NCI-H1105 (cell line): ENCODE measurements around the gene C2CD5.
A peak's percentile ranks its signal among the peaks of the same experiment; 100 is the strongest.
"Not testable (repeated sequence)": the region's sequence is repeated elsewhere in the genome, so short reads cannot be mapped to it uniquely, and the experiment has no call there.

Experiments used
- DNase-seq: peaks from one replicate; lab custom pipeline; 2025; lab: John Stamatoyannopoulos, UW

Gene C2CD5, protein sequence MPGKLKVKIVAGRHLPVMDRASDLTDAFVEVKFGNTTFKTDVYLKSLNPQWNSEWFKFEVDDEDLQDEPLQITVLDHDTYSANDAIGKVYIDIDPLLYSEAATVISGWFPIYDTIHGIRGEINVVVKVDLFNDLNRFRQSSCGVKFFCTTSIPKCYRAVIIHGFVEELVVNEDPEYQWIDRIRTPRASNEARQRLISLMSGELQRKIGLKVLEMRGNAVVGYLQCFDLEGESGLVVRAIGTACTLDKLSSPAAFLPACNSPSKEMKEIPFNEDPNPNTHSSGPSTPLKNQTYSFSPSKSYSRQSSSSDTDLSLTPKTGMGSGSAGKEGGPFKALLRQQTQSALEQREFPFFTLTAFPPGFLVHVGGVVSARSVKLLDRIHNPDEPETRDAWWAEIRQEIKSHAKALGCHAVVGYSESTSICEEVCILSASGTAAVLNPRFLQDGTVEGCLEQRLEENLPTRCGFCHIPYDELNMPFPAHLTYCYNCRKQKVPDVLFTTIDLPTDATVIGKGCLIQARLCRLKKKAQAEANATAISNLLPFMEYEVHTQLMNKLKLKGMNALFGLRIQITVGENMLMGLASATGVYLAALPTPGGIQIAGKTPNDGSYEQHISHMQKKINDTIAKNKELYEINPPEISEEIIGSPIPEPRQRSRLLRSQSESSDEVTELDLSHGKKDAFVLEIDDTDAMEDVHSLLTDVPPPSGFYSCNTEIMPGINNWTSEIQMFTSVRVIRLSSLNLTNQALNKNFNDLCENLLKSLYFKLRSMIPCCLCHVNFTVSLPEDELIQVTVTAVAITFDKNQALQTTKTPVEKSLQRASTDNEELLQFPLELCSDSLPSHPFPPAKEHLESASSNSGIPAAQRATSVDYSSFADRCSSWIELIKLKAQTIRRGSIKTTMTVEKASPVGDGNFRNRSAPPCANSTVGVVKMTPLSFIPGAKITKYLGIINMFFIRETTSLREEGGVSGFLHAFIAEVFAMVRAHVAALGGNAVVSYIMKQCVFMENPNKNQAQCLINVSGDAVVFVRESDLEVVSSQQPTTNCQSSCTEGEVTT

GRCh38 chr12:22544038-22544979, at the start of gene C2CD5:
TSS of gene C2CD5 (minus strand) at chr12:22544542. CDS start at chr12:22544150, 392 bp downstream.
- DNase-seq: peak; percentile 99

DNA sequence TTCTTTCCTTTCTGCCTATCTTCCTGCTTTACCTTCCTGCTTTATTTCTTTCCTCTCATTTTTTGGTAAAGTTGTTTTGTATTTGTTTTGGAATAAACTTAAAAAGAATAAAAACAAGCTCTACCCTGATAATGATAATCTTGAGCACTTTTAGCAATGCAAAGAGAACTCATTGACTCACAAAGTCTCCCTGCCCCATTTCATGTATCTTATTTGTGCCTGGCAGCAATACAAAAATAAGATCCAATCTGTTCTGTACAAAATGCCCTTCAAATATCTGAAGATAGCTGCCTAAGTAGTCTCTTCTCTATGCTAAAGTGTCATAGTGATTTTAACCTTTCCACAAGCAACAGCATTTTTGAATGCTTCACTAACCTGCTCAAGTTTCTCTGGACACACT, 49.5 kb upstream of the C2CD5 start:
- no peak for DNase-seq

DNA sequence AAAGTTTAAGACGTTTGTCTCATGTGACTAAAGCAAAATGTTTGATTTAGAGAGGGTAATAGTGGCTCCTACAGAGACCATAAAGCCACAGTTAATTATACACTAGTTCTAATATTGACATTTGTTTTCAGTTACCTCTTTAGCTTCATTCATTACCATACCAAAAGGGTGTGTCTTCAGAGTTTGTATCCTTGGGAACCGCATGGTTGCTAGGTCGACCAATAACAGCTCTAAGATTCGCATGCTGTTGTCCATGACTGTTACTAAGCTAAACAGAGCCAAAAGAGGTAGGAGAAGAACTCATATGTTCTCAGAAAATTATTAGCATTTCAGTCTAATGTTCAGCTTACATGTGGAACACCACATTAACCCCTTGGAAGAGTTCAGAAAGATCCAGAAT, 44.5 kb upstream of the C2CD5 start:
- DNase-seq: no peak

- no peak for DNase-seq
Measured at GRCh38 chr12:22578328-22578727, 34.0 kb upstream of the C2CD5 start.

- DNase-seq: no peak
Measured at GRCh38 chr12:22577667-22578066, 33.3 kb upstream of the C2CD5 start.

DNA sequence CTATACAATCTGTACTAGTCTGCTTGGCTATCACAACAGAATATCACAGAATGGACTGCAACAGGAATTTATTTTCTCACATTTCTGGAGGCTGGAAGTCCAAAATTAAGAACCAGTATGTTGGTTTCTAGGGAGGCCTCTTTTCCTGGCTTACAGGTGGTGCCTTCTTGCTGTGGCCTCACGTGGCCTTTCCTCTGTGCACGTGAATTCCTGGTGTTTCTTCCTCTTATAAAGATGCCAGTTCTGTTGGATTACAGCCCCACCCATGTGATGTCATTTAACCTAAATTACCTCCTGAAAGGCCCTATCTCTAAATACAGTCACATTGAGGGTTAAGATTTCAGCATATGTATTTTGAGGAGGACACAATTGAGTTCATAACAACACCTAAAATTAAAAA, 32.1 kb upstream of the C2CD5 start:
- DNase-seq: no peak

- no peak for DNase-seq
Measured at GRCh38 chr12:22576065-22576464, 31.7 kb upstream of the C2CD5 start.

DNA sequence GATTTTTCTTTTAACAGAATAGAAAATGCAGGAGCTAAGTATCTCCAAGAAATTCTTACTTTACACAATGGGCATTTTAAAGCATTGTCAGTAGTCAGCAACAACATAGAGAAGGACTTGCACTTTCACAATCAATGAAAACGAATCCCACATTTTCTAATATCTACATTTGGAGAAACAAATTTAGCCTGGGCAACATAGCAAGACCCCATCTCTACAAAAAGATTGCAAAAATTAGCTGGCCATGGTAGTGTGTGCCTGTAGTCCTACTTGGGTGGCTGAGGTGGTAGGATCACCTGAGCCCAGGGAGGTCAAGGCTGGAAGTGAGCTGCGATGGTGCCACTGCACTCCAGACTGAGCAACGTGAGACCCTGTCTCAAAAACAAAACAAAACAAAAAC, 30.6 kb upstream of the C2CD5 start:
- no peak for DNase-seq

DNA sequence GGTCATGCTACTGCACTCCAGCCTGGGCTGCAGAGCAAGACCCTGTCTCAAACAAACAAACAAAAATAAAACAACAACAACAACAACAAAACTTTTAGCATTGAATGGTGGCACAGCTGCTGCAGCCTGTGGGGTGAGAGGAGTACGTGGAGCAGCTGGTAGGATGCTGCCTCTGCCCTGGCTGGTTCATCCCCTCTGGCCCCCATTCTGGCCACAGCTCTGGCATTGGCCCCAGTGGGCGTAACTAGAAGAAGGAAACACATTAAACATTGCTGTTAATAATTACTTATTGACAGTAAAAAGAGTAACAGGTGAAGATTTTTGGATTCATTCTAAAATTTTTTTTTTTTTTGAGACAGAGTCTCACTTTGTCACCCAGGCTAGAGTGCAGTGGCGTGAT, 28.8 kb upstream of the C2CD5 start:
- no peak for DNase-seq

DNA sequence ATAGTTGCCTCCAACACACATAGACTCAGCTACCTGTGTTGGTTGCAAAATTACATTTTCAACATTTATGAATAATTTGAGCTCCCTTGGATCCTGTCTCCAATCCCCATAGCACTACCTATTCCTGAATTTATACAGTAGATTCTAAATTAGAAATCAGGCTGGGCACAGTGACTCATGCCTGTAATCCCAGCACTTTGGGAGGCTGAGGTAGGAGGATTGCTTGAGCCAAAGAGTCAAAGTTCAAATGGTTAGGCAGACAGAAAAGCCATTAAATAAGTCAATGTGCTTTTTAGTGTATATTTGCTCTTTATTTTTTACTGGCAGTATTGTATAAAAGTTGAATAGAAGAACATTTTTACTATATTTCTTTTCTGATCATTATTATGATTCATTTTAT, 24.9 kb upstream of the C2CD5 start:
- DNase-seq: no peak

DNA sequence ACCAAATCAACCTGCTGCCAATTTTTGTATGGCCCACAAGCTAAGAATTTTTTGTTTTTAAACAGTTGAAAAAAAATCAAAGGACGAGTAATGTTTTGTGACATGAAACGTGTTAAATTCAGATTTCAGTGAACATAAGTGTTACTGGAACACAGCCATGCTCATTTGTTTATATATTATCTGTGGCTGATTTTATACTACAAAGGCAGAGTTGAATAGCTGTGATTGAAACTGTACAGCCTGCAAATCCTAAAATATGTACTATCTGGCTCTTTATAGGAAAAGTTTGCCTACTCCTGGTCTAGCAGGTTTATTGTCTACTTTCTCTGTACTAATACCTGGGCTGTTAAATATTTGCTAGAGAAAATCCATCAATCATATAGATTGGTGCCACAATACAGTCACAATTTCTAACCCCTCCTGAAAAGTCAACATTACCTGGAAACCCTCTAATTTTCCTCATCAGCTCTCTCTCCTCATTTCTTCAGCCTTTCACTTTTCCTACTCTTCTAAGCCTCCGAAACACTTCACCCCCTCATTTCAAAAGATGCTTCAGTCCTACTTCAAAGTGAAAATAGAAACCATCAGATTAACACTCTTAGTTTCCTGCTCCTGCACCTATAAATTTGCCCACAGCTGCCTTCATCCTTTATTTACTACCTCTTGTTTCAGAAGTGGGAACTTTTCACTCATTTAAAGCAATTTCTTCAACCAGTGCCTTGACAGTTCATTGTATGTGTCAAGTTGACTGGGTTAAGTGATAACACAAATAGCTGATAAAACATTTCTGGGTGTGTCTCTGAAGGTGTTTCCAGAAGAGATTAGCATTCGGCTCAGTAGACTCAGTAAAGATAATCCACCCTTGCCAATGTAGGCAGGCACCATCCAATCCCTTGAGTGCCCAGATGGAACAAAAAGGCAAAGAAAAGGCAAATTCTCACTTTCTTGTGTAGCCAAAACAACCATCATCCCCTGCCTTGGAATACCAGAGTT, 18.0 kb upstream of the C2CD5 start:
- DNase-seq: no peak

GRCh38 chr12:22554750-22555149, 10.4 kb upstream of the C2CD5 start:
- not testable (repeated sequence) for DNase-seq

GRCh38 chr12:22551624-22552023, 7.3 kb upstream of the C2CD5 start:
- no peak for DNase-seq

DNA sequence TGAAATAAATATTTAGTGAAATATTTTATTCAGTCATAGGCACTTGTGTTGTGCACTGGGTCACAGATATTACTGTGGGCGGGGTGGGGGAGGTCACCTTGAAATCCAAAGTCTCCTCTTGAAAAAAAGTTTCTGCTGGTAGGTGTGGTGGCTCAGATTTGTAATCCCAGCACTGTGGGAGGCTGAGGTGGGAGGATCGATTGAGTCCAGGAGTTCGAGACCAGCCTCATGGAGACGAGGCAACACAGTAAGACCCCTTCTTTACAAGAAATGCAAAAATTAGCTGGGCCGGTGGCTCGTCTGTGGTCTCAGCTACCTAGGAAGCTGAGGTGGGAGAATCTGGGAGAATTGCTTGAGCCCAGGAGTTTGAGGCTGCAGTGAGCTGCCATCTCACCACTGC, 913 bp upstream of the C2CD5 start:
- no peak for DNase-seq

DNA sequence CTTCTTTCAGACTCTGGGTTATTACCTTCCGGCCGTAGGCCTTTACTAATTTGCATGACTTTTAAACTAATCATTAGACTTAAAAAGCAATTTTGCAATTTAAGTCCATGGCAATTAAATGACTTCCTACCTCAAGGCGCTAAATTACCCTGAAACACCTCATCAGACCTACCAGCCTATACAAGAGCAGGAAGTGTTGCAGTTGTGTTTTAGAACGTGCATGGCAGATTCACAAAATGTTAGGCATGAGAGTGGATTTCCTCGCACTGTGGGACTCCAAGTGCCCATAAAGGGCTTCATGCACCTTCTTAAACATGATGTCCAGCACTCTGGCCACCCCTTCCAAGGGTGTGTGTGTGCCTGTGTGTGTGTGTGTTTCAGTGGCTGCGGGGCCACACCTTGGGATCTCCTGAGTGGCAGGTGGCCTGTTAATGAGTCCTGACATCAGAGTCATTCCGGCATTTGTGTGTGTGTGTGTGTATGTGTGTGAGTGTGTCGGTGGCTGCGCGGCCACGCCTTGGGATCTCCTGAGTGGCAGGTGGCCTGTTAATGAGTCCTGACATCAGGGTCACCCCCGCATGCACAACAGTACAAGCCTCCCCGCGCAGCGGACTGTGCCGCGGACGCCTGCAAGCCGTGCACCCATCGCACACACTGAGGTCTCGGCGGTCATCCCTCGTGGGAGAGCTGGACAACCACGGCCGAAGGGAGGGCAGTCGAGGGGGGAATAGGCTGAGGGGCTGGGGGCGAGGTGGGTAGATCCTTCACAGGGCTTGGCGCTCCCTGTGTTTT, 900 bp downstream of the C2CD5 start:
- DNase-seq: peak; percentile 59

DNA sequence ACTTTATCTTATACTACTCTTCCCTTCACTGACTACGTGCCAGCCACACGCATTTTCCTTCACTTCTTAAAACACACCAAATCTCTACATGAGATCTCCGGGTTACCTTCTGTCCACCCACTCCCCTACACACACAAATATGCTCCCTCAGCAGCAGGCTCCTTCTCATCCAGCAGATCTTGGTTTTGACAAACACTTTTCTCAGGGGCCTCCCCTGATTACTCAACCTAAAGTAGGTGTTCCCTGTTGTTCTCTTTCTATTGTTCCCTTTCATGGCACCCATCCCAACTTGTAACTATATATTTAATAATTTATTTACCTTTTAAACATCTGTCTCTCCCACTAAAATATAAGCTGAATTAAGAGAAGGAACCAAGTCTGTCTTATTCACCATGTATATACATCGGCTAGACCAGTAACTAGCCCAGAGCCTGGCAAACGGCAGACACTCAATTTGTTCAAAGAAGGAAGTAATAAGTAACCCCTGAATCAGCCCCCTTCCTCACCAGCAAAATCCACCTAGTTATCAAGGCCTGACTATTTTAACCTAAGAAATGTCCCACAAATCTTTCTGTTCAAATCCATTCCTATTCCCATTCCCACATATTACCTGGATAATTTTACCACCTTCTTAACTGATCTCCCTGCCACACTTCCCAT, 2.7 kb downstream of the C2CD5 start:
- no peak for DNase-seq

GRCh38 chr12:22539055-22539454, 5.3 kb downstream of the C2CD5 start:
- DNase-seq: no peak

DNA sequence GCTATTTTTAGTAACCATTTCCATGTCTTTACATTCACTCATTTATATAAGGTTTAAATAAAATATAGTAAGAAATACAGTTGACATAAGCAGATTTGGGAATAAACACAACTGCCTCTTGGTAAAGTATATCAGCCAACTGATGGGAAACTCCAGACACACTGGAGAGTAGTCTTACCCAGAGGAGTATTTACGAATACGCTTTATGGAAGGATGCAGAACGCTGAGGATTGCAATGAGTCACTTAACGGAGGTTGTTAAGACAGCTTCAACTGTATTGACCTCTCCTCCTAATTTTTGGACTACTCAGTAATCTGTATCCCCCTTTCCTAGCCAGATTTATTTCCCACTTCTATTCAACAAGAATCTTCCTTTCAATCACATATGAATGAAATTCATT, 6.0 kb downstream of the C2CD5 start:
- DNase-seq: no peak

DNA sequence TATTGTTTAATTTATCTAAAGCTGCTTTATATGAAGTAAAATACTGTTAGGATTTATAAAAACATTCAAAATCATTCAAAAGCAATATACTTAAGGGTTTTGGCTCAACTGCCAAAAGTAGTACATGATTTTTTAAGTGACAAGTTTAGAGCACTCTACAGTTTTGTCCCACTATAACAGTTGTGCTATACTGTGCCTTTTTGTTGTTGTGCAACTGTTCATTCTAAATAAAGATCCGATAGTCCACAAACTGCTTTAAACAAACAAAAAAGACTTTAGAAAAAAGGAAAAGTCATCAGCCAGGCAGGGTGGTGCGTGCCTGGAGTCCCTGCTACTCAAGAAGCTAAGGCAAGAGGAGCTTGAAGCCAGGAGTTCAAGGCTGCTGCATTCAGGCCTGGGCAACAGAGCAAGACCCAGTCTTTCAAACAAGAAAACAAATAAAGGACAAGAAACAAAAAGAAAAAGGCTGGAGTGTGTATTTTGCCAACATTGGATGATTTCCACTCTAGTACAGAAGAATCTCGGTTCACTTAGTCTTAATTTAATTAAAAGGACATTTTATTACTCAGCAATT, 7.3 kb downstream of the C2CD5 start:
- DNase-seq: no peak
